Fibroblast of skin of abdomen (primary cell): ENCODE results near the gene CHST8.

Experiments used
- DNase-seq: peaks from one replicate; pipeline ENCODE4 v3.0.0-alpha.2; 2013

Gene CHST8

DNA sequence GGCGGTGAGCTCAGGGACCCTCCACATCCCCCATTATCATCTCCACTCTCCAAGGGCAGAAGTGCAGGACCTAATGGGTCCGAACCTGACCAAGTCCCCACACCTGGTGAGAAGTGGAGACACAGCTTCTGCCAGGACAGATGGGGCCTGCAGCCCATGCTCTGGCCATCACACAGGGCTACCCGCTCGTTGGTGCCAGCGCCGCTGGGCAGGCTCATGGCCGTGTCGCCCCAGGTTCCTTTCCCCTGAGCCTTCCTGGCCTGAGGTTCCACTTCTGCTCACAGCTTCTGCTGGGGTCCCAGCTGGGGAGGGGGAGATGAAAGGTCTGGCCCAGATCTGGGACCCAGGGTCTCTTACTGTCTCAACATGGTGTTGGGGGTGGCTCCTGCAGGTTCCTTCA is 126.5 kb downstream of the CHST8 start:
- DNase-seq: no peak

DNA sequence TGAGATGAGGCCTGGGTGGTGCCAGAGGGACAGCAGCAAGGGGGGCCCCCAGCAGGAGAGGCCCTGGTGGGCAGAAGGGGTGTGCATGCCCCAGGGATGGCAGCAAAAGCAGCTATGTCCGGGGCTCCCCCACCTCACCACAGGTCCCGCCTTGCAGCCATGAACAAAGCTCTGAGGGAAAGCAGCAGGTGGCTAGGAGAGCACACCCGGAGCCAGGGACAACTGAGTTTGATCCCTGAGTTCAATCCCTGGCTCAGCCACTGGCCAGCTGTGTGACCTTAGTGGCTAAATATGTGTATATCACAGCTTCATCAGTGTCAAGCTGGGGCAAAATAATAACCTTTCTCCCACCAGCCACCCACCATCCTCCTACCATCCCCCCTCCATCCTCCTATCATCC is 127.3 kb downstream of the CHST8 start:
- DNase-seq: no peak

- DNase-seq: no peak
Measured at GRCh38 chr19:33749619-33750175, 127.9 kb downstream of the CHST8 start.

DNA sequence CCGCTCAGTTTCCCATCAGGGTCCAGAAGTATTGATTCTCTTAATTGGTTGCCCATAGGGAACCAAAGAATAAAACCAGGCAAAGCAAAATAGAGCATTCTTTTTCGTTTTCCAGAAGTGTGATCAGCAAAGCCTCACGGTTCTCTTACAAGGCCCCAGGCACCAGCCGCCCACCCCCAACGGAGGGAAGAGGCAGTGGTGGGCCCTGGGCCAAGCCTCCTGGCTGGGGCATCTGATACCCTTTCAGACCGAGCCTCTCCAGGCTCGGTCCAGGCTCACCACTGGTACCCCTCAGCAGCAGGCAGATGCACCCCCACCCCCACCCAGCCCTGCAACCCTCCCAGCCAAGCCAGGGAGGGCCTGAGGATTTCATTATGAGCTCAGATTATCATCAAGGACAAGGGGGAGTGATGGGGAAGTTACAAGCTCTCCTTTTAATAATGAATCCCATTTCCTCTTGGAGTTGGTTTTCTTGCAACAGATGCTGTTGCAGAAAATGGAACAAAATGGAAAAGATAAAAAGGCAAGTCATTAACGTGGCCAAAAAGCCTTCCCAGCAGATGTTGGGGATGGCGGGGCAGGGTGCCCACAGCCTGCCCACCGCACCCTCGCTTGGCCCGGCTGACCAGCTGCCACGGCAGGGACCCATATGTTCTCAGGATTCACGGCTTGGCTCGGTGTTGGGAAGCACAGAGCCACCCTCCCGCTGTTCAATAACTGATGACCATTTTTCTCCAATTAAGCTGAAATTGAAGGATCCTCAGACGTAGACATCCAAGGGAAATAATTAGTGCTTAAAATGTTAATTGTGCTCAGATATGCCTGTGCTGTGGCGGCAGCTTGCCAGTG is 129.1 kb downstream of the CHST8 start:
- no peak for DNase-seq

GRCh38 chr19:33751436-33751770 is 129.7 kb downstream of the CHST8 start:
- no peak for DNase-seq

DNA sequence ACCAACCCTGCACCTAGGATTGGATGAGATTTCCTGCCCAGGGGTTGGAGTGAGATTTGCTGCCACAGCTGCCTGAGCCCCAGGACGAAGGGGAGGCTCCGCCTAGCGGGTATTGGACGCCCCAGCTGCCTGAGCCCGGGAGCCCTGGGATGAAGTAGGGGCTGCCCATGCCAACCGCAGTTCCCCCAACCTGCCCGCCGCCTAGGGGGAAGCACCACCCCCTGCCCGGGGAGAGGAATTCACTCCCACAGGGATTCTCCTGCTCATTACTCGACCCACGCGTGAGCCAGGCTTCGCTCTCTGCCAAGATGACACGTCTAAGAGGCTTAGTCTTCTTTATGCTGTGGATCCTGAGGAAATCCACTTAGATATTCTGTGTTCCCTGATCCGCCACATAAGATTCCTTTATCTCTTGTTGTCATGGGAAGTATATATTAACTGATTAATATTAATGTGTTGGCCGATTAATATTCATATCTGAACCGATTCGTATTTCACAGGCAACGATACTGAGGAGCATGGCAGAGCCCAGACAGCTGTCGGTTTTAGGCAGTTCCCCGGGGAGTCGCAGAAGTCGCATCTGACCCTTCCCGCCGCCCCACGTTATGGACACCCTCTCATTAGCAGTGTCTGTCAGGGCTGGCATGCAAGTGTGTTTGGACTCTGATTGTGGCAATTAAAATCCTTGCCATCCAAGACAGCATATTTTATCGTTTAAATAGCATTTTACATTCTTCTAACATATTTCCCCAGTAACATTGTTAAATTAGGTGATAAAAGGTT is 130.5 kb downstream of the CHST8 start:
- DNase-seq: no peak

- no peak for DNase-seq
Measured at GRCh38 chr19:33752945-33753344, 131.2 kb downstream of the CHST8 start.

DNA sequence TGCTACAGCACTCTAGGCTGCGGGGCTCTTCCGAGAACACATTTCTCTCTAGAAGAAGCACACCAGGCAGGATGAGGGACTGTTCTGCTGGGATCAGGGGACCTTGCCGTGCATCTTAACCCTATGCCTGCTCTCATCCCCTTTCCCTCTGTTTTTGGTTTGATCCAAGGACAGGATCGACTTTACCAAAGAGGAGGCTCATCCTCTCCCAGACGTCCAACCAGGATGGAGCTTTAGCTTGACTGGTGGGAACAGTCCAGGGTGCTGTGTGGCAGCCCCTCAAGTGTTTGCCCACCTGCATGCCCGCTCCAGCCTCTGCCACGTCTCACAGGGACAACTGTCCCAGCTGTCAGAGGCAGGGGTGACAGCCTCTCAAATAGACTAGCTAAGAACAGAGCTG is 132.6 kb downstream of the CHST8 start:
- no peak for DNase-seq

- DNase-seq: no peak
Measured at GRCh38 chr19:33755099-33756035, 133.6 kb downstream of the CHST8 start.

DNA sequence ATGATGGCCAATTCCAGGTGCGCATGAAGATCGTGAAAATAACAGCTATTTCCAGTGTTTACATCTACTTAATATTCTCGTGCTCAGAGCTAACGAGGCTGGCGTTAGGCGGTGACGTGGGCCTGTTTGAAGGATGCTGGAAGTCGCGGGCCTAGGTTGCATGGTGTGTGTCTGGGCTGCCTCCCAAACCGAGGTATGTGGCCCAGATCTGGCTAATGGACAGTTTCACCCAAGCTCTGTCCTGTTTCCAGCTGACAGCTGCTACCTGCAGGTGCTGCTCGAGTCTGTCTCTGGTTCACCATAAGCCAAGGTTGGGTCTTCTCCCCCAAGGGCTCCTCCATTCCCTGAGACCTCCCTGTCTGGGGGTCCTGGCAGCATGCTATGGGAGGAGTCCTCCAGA is 134.4 kb downstream of the CHST8 start:
- DNase-seq: no peak

DNA sequence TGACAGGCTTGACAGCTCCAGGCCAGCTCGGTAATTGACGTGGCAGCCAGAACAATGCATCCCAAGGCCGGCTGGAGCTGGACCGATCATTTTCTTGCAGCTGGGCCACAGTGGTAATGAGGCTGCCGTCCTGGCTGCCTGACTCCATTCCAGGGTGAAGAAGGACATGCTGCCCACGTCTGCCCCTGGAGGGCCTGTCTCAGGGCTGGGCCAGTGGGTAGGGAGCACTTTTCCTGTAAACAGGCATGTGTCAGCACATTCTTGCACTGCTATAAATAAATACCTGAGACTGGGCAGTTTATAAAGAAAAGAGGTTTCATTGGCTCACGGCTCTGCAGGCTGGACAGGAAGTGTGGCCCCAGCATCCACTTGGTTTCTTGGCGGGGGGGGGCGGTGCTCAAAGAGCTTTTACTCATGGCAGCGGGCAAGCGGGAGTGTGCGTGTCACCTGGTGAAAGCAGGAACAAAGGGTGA is 136.8 kb downstream of the CHST8 start:
- DNase-seq: no peak

GRCh38 chr19:33759356-33759755 is 137.6 kb downstream of the CHST8 start:
- no peak for DNase-seq

GRCh38 chr19:33763633-33764371 is 142.0 kb downstream of the CHST8 start:
- DNase-seq: no peak

GRCh38 chr19:33766623-33767022 is 144.9 kb downstream of the CHST8 start:
- no peak for DNase-seq

DNA sequence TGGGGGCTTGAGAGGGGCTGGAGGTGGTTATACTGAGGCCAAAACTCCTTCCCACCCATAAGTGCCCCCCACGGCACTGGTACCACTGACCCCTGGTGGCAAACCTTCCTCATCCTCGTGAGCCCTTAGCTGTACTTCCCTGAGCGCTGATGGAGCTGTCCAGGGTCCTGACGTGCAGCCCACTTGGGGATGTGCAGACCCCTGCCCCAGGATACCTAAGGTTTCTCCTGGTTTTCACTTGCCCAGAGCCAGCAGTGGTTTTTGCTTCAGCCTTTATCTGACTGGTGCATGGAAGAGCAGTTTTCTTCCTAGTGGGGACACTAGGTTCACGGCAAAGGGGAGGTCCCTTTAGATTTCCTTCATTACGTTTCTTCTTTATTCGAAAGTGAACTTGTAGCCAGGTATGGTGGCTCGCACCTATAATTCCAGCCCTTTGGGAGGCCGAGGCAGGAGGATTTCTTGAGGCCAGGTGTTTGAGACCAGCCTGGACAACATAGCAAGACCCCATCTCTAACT is 146.2 kb downstream of the CHST8 start:
- DNase-seq: peak; percentile 33

- no peak for DNase-seq
Measured at GRCh38 chr19:33769208-33769607, 147.5 kb downstream of the CHST8 start.

GRCh38 chr19:33770107-33770506 is 148.4 kb downstream of the CHST8 start:
- DNase-seq: no peak

GRCh38 chr19:33771384-33772101 is 149.8 kb downstream of the CHST8 start:
- peak; percentile 47 for DNase-seq

DNA sequence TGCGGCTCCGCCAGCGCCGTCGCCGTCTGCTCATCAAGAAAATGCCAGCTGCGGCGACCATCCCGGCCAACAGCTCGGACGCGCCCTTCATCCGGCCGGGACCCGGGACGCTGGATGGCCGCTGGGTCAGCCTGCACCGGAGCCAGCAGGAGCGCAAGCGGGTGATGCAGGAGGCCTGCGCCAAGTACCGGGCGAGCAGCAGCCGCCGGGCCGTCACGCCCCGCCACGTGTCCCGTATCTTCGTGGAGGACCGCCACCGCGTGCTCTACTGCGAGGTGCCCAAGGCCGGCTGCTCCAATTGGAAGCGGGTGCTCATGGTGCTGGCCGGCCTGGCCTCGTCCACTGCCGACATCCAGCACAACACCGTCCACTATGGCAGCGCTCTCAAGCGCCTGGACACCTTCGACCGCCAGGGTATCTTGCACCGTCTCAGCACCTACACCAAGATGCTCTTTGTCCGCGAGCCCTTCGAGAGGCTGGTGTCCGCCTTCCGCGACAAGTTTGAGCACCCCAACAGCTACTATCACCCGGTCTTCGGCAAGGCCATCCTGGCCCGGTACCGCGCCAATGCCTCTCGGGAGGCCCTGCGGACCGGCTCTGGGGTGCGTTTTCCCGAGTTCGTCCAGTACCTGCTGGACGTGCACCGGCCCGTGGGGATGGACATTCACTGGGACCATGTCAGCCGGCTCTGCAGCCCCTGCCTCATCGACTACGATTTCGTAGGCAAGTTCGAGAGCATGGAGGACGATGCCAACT is 150.5 kb downstream of the CHST8 start:
- DNase-seq: no peak

GRCh38 chr19:33772858-33773180 is 151.1 kb downstream of the CHST8 start:
- DNase-seq: no peak
